ENCODE measurements around the gene CCNF.

DNA sequence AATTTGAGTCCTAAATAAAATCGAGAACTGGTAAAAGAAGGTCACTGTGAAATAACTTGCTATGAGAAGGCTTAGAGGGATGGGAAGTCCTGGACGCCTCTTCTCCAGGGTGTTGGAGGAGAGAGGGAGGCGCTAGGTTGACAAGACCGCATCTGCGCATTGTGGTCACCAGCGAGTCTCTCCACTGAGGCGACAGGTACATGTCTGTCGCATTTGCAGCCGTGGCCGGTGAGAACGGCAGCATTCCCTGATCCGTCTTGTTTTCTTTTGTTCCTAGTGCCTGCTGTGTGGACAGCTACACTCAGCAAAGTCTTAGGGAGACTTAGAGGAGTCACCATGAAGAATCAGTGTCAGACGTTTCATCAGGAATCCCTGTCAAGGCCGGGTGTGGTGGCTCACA, 76.4 kb downstream of the CCNF start:
- no peak for TF ChIP-seq TAF1 (IDR thresholded peaks at IDR 0.05; ENCODE audit: low read depth)
- TF ChIP-seq, protein P1, sequence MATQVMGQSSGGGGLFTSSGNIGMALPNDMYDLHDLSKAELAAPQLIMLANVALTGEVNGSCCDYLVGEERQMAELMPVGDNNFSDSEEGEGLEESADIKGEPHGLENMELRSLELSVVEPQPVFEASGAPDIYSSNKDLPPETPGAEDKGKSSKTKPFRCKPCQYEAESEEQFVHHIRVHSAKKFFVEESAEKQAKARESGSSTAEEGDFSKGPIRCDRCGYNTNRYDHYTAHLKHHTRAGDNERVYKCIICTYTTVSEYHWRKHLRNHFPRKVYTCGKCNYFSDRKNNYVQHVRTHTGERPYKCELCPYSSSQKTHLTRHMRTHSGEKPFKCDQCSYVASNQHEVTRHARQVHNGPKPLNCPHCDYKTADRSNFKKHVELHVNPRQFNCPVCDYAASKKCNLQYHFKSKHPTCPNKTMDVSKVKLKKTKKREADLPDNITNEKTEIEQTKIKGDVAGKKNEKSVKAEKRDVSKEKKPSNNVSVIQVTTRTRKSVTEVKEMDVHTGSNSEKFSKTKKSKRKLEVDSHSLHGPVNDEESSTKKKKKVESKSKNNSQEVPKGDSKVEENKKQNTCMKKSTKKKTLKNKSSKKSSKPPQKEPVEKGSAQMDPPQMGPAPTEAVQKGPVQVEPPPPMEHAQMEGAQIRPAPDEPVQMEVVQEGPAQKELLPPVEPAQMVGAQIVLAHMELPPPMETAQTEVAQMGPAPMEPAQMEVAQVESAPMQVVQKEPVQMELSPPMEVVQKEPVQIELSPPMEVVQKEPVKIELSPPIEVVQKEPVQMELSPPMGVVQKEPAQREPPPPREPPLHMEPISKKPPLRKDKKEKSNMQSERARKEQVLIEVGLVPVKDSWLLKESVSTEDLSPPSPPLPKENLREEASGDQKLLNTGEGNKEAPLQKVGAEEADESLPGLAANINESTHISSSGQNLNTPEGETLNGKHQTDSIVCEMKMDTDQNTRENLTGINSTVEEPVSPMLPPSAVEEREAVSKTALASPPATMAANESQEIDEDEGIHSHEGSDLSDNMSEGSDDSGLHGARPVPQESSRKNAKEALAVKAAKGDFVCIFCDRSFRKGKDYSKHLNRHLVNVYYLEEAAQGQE (IDR thresholded peaks at IDR 0.05; ENCODE audit: low read depth): no peak
- TF ChIP-seq MAX (IDR thresholded peaks at IDR 0.05): no peak
- no peak for TF ChIP-seq YY1 (IDR thresholded peaks at IDR 0.05; ENCODE audit: low read depth)
- TF ChIP-seq NFIC (IDR thresholded peaks at IDR 0.05): no peak
- TF ChIP-seq CEBPB (IDR thresholded peaks at IDR 0.05): no peak
- TF ChIP-seq FOXM1 (IDR thresholded peaks at IDR 0.05; ENCODE audit: borderline replicate concordance, low read depth): no peak
- no peak for TF ChIP-seq EP300 (IDR thresholded peaks at IDR 0.05; ENCODE audit: borderline replicate concordance)
- TF ChIP-seq RAD21 (IDR thresholded peaks at IDR 0.05; ENCODE audit: low read depth): no peak
- TF ChIP-seq CREB1 (IDR thresholded peaks at IDR 0.05; ENCODE audit: low read depth): no peak
- no peak for TF ChIP-seq ZBTB7A (IDR thresholded peaks at IDR 0.05; ENCODE audit: low read depth)
